GM21423 (cell line): ENCODE results near the gene SPINK4.

Experiments
- ATAC-seq: cut with Tn5 transposase; IDR thresholded peaks from one replicate; pipeline ENCODE4 v1.9.1; 2021; ENCODE audit warnings: mild to moderate bottlenecking, moderate library complexity; ENCODE audit not compliant: unreplicated experiment

Gene SPINK4

DNA sequence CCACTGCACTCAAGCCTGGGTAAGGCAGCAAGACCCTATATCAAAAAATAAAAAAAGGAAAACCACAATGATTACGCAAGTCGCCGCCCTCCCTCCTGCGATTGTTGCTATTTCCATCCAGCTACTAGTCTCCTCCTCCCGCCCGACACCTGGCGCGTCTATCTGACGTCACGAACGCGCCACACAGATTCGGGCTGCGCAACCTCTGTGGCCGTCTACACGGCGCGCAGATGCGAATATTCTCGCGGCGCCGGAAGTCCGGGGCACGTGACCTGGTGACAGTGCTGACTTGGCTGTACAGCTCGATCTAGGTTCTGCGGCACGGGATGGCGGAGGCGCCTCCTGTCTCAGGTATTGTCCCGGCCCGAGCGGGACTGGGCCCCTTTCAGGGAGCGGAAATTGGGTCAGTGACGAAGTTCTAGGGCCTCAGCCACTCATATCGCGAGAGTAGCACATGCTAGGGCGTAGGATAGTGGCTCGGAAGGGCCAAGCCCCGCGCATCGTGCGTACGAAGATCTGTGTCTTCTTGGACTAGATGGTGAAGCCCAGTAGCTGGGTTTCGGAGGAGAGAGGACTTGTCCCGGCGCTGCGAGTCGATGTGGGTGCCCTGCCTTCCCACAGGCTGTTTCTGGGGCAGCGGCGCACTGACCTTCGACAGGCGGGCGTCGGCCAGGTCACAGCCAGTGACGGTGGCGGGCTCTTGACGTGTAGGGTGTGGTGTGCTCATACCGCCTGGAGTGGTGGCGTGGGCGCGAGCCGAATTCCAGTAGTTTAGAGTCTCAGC, 50.5 kb downstream of the SPINK4 start, which contains the start of gene NFX1:
Gene NFX1, plus strand, starts transcription at position 270 of the 784 bp plus-strand sequence. Its CDS starts 57 bp downstream, at position 327.
- ATAC-seq, result peak; percentile 86

DNA sequence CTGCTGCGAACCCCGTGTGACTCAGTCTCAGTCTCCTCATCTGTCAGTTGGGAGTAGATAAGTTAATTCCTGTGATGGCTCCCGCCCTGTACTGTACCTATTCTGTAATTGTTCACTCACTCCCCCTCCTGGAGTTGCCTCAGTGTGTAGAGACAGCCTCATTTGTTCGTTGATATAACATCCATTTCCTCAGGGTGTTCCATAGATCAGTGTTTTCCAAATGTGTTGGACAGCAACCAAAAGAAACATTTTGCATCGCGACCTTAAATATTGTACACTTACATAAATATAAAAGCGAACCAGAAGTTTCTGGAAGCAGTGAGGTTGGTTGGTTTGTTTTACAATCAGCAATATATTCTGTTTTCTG, 51.0 kb downstream of the SPINK4 start:
- ATAC-seq, result no peak

DNA sequence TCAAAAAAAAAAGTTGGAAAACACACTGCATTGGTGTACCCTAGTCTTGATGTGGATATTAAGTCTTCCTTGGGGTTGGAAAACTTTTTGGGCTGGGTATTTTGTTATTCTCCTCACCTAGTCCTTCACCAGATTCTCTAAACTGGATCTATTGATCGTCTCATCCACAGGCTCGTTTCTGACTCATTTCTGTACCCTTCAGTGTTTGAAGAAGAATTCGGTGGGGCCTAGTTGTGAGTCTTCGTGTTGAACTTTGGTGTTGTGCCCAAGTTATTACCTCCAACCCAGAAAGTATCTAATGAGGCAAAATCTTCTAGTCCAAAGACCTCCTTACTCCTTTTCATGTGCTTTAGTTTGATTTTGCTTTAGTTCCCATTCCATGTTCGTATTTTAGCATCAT, 51.9 kb downstream of the SPINK4 start:
- ATAC-seq, result no peak

DNA sequence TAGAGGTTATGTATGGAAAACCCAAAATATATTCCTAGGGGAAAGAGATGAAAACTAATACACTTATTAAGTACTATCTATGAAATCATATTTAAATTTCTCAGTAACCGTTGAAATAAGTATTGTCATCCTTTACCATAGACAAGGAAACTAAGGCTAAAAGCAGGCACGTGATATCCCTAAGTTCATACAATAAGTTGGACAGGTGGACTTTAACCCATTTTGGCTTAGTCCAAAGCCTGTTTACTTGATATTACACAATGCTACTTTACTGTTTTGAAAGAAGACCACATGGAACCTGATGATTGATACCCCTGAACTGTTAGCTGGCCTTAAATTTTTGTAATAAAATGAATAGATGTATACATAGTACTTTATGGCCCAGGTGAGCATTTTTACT, 53.8 kb downstream of the SPINK4 start:
- no peak for ATAC-seq

DNA sequence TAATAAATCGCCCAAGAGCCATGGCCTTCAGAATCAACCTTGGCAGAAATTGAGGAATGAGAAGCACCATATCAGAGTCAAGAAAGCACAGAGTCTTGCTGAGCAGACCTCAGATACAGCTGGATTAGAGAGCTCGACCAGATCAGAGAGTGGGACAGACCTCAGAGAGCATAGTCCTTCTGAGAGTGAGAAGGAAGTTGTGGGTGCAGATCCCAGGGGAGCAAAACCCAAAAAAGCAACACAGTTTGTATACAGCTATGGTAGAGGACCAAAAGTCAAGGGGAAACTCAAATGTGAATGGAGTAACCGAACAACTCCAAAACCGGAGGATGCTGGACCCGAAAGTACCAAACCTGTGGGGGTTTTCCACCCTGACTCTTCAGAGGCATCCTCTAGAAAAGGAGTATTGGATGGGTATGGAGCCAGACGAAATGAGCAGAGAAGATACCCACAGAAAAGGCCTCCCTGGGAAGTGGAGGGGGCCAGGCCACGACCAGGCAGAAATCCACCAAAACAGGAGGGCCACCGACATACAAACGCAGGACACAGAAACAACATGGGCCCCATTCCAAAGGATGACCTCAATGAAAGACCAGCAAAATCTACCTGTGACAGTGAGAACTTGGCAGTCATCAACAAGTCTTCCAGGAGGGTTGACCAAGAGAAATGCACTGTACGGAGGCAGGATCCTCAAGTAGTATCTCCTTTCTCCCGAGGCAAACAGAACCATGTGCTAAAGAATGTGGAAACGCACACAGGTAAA, 54.9 kb downstream of the SPINK4 start:
- ATAC-seq, result no peak

DNA sequence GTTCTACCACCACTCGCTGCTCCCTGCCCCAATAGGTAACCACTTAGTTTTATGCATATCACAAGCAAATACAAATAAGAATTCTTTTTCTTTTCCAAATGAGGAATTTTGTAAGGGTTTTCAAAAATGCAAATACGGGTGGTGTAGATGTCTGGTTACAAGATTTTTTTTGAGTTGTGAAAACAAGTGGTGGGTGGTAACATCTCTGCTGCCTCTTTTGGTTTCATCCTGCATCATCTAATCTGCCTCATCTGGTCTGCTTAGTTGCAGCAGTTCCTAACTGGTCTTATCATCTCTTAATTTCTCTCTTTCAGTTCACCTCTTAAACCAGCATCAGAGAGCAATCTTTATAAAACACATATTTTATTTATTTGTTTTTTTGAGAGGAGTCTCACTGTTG, 55.6 kb downstream of the SPINK4 start:
- ATAC-seq, result peak; percentile 27

DNA sequence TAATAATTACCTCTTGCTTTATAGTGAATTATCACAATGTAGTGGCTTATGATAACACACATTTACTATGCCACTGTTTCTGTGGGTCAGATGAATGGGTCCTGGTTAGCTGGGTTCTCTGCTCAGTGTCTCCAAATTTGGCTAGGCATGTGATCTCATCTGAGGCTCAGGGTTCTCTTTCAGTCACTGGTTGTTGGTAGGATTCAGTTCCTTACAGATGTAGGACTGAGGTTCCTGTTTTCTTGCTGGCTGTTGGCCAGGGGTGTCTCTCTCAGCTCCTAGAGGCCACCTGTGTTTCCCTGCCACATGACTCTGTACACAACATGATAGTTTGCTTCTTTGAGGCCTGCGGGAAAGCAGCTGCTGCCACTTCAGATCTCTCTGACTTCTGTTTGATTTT, 57.5 kb downstream of the SPINK4 start:
- peak; percentile 93 for ATAC-seq
